CD8-positive, alpha-beta memory T cell (primary cell): ENCODE measurements around the gene SREBF1. TPM values are rescaled to one million over a fixed set of nuclear protein-coding genes. Genes with fewer than 3 reads are reported as not detected.

ENCODE experiments used
- CTCF ChIA-PET: fragments of 350-600 bp; sonication (Branson Sonifier 250); formaldehyde crosslinking; loops from one replicate; lab custom pipeline; 2021; ENCODE audit warnings: antibody characterized with exemption; lab: Charles Lee
- POLR2A ChIA-PET: fragments of 350-600 bp; sonication (Branson Sonifier 250); formaldehyde crosslinking; loops from one replicate; lab custom pipeline; 2021; ENCODE audit warnings: antibody characterized with exemption; lab: Charles Lee
- DNase-seq, 5 donors: peaks; one replicate each; pipeline versions ENCODE4 v3.0.0 to v3.0.0-alpha.2; 2020 to 2022; ENCODE audit warnings: mixed read lengths in 1 of 5
- H3K27ac ChIP-seq: one replicate; pipeline ENCODE4 v1.7.0; 2013; ENCODE audit warnings: low read depth, mild to moderate bottlenecking, low read length, moderate library complexity
- H3K27me3 ChIP-seq: 2 replicates; pipeline ENCODE4 v1.7.0; 2013; ENCODE audit warnings: low read length, mild to moderate bottlenecking; ENCODE audit not compliant: insufficient read depth, poor library complexity, severe bottlenecking
- H3K36me3 ChIP-seq: 2 replicates; pipeline ENCODE4 v1.7.0; 2013; ENCODE audit warnings: mild to moderate bottlenecking, low read length, moderate library complexity; ENCODE audit not compliant: insufficient read depth
- H3K4me1 ChIP-seq: 2 replicates; pipeline ENCODE4 v1.7.0; 2013; ENCODE audit warnings: mild to moderate bottlenecking, low read length, moderate library complexity; ENCODE audit not compliant: insufficient read depth
- H3K4me3 ChIP-seq: 2 replicates; pipeline ENCODE4 v1.7.0; 2013; ENCODE audit warnings: mild to moderate bottlenecking, low read length
- H3K9me3 ChIP-seq: 2 replicates; pipeline ENCODE4 v1.7.0; 2013; ENCODE audit warnings: mild to moderate bottlenecking, low read length
- H3K27ac Mint-ChIP-seq, 8 donors: one replicate each; pipeline ENCODE4 v1.8.0; 2020 to 2021; ENCODE audit warnings: mixed read lengths in 8 of 8, mild to moderate bottlenecking in 6 of 8, inconsistent platforms in 3 of 8, moderate library complexity in 3 of 8
- H3K27me3 Mint-ChIP-seq, 2 donors: one replicate each; pipeline ENCODE4 v1.8.0; 2020 to 2021; ENCODE audit warnings: mixed read lengths in 2 of 2, mild to moderate bottlenecking in 1 of 2, moderate library complexity in 1 of 2
- H3K36me3 Mint-ChIP-seq, 3 donors: one replicate each; pipeline ENCODE4 v1.8.0; 2020 to 2021; ENCODE audit warnings: mixed read lengths in 3 of 3, inconsistent platforms in 1 of 3, mild to moderate bottlenecking in 1 of 3
- H3K4me1 Mint-ChIP-seq, 3 donors: one replicate each; pipeline ENCODE4 v1.8.0; 2020 to 2021; ENCODE audit warnings: mixed read lengths in 3 of 3, inconsistent platforms in 1 of 3, mild to moderate bottlenecking in 1 of 3
- H3K4me3 Mint-ChIP-seq, 7 donors: one replicate each; pipeline ENCODE4 v1.8.0; 2020 to 2021; ENCODE audit warnings: mixed read lengths in 7 of 7, mild to moderate bottlenecking in 6 of 7, moderate library complexity in 4 of 7, inconsistent platforms in 2 of 7
- H3K9me3 Mint-ChIP-seq, 5 donors: one replicate each; pipeline ENCODE4 v1.8.0; 2020 to 2022; ENCODE audit warnings: mixed read lengths in 5 of 5, mild to moderate bottlenecking in 3 of 5, moderate library complexity in 2 of 5, inconsistent platforms in 1 of 5
- polyA plus RNA-seq: library from polyadenylated mRNA; unstranded; fragments of 300-500 nt; fragmentation: Illumina TruSeq; gene quantifications from one replicate; pipeline ENCODE4 v1.2.3, GENCODE V29; 2021
- total RNA-seq, 2 experiments: library from RNA; stranded (reverse); gene quantifications; one replicate each; pipeline ENCODE4 v1.2.3, GENCODE V29; 2021

Gene SREBF1
- total and polyA plus RNA-seq, 3 experiments from 2014 or later: 16.4 to 29.6 (median 27.2) TPM

DNA sequence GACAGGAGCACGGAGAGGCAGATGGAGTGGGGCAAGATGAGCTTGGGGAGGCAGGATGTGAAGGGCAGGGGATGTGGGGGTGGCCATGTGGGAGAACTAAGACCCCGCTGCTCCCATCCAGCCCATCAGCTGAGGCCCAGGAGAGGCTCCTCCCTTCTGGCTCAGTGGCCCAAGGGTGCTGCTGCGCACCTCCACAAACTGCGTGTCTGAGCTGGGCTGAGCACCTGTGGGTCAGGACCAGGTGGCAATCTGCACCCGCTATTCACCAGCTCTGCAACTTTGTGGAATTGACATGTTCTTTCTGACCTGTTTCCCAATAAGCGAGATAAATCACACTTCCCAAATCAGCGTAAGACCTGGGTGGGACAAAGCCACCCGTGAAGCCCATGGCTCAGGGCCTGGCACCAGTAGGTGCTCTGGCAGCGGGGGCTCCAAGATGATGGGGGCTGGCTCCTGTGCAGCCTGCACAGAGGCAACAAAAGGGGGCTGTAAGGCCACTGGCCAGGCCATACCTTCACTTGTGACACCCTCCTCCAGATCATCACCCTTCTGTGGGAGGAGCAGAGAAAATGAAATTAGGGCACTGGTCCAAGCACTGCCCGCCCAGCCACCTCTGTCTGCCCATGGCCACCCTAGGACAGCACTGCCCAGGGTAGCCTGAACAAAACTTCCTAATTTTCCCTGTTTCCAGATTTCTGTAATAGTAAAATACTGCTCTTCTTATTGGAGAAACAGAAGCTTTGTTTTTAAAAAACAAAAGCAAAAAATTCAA is 11.7 kb upstream of the SREBF1 start:
- no peak for DNase-seq
- Histone ChIP-seq H3K4me3 (peak overlapping the region; percentile 17), H3K9me3 (no peaks in the 10 kb centered on the region), H3K36me3 (no peaks in the 10 kb centered on the region), H3K4me1 (peaks cover 51% of the 10 kb centered on the region), H3K27ac (peak overlapping the region; percentile 4), H3K27me3 (no peaks in the 10 kb centered on the region)
- peaks cover 44 to 63% (median 50%) of the 10 kb centered on the region in 3 donors for H3K4me1 Mint-ChIP-seq
- H3K4me3 Mint-ChIP-seq: peak overlapping the region; percentile 51 to 85 (median 77)
- no peaks in the 10 kb centered on the region for H3K9me3 Mint-ChIP-seq
- CTCF ChIA-PET: interaction anchor here (0.7 to 3.9 kb wide), 8 partner anchors 8 to 168 kb away, joined by 3 to 21 read pairs (median 6); partner anchors contain the start of gene SREBF1
- POLR2A ChIA-PET: interaction anchor here (1.4 to 2.2 kb wide), 3 partner anchors 8 to 12 kb away, joined by 4 to 23 read pairs (median 6); partner anchors contain the start of gene SREBF1
- H3K27me3 Mint-ChIP-seq: no peaks in the 10 kb centered on the region
- peak overlapping the region; percentile 91 to 99 (median 98) for H3K27ac Mint-ChIP-seq
- peaks cover 0 to 6% (median 4%) of the 10 kb centered on the region in 3 donors for H3K36me3 Mint-ChIP-seq

DNA sequence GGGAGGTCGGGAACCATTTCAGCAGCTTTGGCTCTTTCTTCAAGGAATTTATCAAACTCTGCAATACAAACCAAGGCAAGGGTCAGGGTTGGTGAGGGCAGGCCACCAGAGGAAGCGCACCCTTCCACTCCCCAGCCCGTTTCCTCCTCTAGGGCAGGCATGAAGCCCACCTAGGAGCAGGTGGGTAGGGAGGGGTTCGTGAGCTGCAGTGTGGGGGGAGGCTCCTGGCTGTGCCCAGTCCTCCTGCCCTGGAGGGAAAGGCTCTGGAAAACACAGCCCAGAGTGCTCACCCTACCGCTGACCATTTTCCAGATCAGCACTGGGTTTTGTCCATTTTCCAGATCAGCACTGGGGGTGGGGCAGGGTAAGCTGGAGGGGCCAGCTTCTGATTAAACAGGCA is 10.9 kb upstream of the SREBF1 start:
- Histone ChIP-seq H3K36me3 (no peaks in the 10 kb centered on the region), H3K4me3 (no peak overlapping the region), H3K27ac (no peak overlapping the region), H3K27me3 (no peaks in the 10 kb centered on the region), H3K9me3 (no peaks in the 10 kb centered on the region), H3K4me1 (peaks cover 51% of the 10 kb centered on the region)
- H3K4me3 Mint-ChIP-seq: peak overlapping the region in 1 of 7 donors; percentile 34
- peaks cover 44 to 63% (median 50%) of the 10 kb centered on the region in 3 donors for H3K4me1 Mint-ChIP-seq
- POLR2A ChIA-PET: no interaction called here
- peaks cover 0 to 6% (median 4%) of the 10 kb centered on the region in 3 donors for H3K36me3 Mint-ChIP-seq
- no peaks in the 10 kb centered on the region for H3K9me3 Mint-ChIP-seq
- no peak for DNase-seq
- H3K27me3 Mint-ChIP-seq: no peaks in the 10 kb centered on the region
- CTCF ChIA-PET: interaction anchor here (1.1 to 3.9 kb wide), 2 partner anchors 12 to 36 kb away, joined by 3 to 21 read pairs; partner anchors contain the start of gene SREBF1
- H3K27ac Mint-ChIP-seq: peak overlapping the region in 3 of 8 donors; percentile 68 to 97 (median 93)

DNA sequence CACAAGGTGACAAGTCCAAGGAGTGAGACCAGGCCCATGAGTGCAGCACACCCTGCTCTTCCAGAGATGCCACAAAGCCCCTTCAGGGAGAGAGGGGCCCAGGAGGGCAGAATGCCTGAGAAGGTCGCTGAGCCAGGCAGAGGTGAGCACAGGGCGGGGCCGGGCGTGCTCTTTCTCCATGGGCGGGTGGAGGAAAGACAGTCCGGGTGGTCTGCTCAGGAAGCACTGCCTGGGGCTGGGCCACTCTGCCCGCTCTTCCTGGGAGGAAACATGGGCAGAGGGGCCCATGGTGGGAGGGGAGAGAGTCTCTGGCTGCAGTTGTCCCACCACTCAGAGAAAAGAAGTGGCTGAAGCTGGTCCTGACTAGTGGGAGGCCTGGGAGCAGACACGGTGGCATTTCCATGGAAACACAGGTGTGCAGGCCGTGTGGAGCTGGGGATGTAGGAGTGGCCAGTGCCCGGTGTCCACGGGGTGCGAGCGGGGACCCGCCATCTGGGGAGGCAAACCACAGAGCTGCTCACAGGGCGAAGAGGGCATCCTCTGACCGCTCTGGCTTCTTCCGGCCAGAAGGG is 10.4 kb upstream of the SREBF1 start:
- Histone ChIP-seq H3K27ac (no peak overlapping the region), H3K36me3 (no peaks in the 10 kb centered on the region), H3K9me3 (no peaks in the 10 kb centered on the region), H3K27me3 (no peaks in the 10 kb centered on the region), H3K4me3 (no peak overlapping the region), H3K4me1 (peaks cover 48% of the 10 kb centered on the region)
- peaks cover 43 to 62% (median 48%) of the 10 kb centered on the region in 3 donors for H3K4me1 Mint-ChIP-seq
- H3K36me3 Mint-ChIP-seq: peaks cover 0 to 4% (median 4%) of the 10 kb centered on the region in 3 donors
- H3K27ac Mint-ChIP-seq: peak overlapping the region in 3 of 8 donors; percentile 68 to 97 (median 71)
- no peaks in the 10 kb centered on the region for H3K9me3 Mint-ChIP-seq
- DNase-seq: no peak
- ChIA-PET CTCF (interaction anchor here (1.1 to 3.9 kb wide), 2 partner anchors 12 to 35 kb away, joined by 3 to 21 read pairs; partner anchors contain the start of gene SREBF1), POLR2A (no interaction called here)
- H3K4me3 Mint-ChIP-seq: peak overlapping the region in 2 of 7 donors; percentile 3 to 63
- no peaks in the 10 kb centered on the region for H3K27me3 Mint-ChIP-seq

DNA sequence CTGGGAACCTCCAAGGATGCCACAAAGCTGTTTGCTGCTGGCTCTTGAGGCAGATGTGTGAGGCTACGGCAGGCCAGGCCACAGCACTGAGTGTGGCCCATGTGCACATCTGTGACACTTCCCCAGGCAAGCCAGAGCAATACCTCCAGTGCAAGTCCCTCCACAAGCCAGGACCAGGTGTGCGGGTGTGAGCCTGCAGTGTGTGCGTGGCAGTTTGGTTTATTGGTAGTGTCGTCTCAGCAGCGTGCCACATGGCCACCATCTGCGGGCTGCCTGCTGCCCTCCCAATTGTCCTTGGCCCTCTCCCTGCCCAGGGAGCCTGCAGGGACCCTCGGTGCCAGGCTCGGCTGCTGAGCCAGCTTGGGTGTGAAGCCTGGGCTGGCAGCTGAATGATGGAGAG is 9.9 kb upstream of the SREBF1 start:
- H3K27me3 ChIP-seq: no peaks in the 10 kb centered on the region
- Mint-ChIP-seq H3K9me3 (no peaks in the 10 kb centered on the region), H3K4me3 (peak overlapping the region in 1 of 7 donors; percentile 3), H3K4me1 (peaks cover 38 to 56% (median 42%) of the 10 kb centered on the region in 3 donors), H3K27ac (peak overlapping the region in 2 of 8 donors; percentile 22 to 71), H3K27me3 (no peaks in the 10 kb centered on the region), H3K36me3 (peaks cover 0 to 2% (median 0%) of the 10 kb centered on the region in 3 donors)
- H3K4me3 ChIP-seq: no peak overlapping the region
- no peak overlapping the region for H3K27ac ChIP-seq
- no peak for DNase-seq
- H3K36me3 ChIP-seq: no peaks in the 10 kb centered on the region
- POLR2A ChIA-PET: no interaction called here
- CTCF ChIA-PET: interaction anchor here (1.6 kb wide), 1 partner anchor 34 kb away, joined by 6 read pairs; no protein-coding TSS in a partner anchor
- H3K9me3 ChIP-seq: no peaks in the 10 kb centered on the region
- peaks cover 43% of the 10 kb centered on the region for H3K4me1 ChIP-seq

DNA sequence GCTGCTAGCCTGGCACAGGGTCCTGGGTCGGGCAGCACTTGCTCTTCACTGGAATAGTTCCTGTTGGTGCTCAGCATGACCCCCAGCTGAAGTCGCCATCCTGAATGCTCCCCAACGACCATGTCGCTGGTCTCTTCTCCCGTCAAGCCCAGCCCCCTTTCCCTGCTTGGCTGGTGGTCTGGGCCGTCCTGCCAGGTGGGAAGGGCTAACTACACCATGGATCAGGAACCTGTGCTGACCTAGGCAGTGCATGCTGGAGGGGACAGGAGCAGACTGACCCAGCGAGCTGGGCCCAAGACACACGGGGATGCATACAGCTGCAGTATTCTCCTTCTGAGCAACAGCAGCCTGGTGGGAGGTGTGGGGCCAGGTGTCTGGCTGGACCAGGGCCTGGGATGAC is 9.2 kb upstream of the SREBF1 start:
- no peaks in the 10 kb centered on the region for H3K27me3 Mint-ChIP-seq
- H3K27ac ChIP-seq: no peak overlapping the region
- H3K36me3 ChIP-seq: no peaks in the 10 kb centered on the region
- peak overlapping the region in 1 of 8 donors; percentile 57 for H3K27ac Mint-ChIP-seq
- H3K4me3 Mint-ChIP-seq: no peak overlapping the region
- H3K4me1 ChIP-seq: peaks cover 39% of the 10 kb centered on the region
- H3K4me3 ChIP-seq: no peak overlapping the region
- no peaks in the 10 kb centered on the region for H3K27me3 ChIP-seq
- CTCF ChIA-PET: interaction anchor here (1.6 kb wide), 1 partner anchor 33 kb away, joined by 6 read pairs; no protein-coding TSS in a partner anchor
- H3K36me3 Mint-ChIP-seq: peaks cover 0 to 2% (median 0%) of the 10 kb centered on the region in 3 donors
- no peaks in the 10 kb centered on the region for H3K9me3 ChIP-seq
- no peaks in the 10 kb centered on the region for H3K9me3 Mint-ChIP-seq
- no peak for DNase-seq
- peaks cover 36 to 53% (median 39%) of the 10 kb centered on the region in 3 donors for H3K4me1 Mint-ChIP-seq
- POLR2A ChIA-PET: no interaction called here

DNA sequence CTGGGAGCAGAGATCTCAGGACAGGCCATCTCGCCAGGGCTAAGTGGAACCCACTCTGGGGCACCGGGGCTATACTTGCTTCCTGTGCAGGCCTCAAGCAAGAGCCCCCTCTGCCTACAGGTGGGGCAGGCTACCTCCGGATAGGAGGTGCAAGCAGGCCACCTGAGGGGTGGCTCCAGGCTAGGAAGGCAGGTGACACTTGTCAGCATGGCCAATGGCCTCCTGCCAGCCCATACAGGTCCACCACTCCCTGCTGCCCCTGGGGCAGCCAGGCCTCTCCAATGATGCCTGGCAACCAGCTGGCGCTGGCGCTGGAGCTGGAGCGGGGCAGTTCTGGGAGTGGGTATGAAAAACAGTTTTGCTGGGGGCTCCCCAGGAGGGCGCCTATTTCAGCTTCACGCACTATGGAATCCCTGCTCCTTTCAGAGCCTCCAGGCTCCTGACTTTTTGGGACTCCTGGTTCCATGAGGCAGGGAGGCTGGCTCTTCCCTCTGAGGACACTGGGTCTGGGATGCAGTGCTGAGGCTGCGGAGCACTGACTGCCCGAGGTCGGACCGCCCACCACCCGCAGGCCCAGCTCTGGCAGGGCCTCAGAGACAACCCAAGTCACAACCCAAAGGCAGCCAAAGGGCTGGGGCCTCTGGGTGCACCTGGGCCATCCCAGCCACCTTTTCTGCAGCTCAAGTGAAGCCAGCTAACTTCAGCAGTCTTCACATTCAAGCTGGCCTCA is 8.4 kb upstream of the SREBF1 start:
- no peak overlapping the region for H3K27ac Mint-ChIP-seq
- peaks cover 39% of the 10 kb centered on the region for H3K4me1 ChIP-seq
- peaks cover 0 to 2% (median 0%) of the 10 kb centered on the region in 3 donors for H3K36me3 Mint-ChIP-seq
- H3K36me3 ChIP-seq: no peaks in the 10 kb centered on the region
- no peak for DNase-seq
- no peak overlapping the region for H3K4me3 Mint-ChIP-seq
- no peaks in the 10 kb centered on the region for H3K27me3 Mint-ChIP-seq
- H3K9me3 ChIP-seq: no peaks in the 10 kb centered on the region
- ChIA-PET POLR2A (interaction anchor here (0.6 kb wide), 1 partner anchor 162 kb away, joined by 5 read pairs; no protein-coding TSS in a partner anchor), CTCF (interaction anchor here (1.6 kb wide), 1 partner anchor 32 kb away, joined by 6 read pairs; no protein-coding TSS in a partner anchor)
- H3K4me1 Mint-ChIP-seq: peaks cover 30 to 50% (median 34%) of the 10 kb centered on the region in 3 donors
- H3K27ac ChIP-seq: no peak overlapping the region
- no peaks in the 10 kb centered on the region for H3K9me3 Mint-ChIP-seq
- H3K4me3 ChIP-seq: no peak overlapping the region
- H3K27me3 ChIP-seq: no peaks in the 10 kb centered on the region

DNA sequence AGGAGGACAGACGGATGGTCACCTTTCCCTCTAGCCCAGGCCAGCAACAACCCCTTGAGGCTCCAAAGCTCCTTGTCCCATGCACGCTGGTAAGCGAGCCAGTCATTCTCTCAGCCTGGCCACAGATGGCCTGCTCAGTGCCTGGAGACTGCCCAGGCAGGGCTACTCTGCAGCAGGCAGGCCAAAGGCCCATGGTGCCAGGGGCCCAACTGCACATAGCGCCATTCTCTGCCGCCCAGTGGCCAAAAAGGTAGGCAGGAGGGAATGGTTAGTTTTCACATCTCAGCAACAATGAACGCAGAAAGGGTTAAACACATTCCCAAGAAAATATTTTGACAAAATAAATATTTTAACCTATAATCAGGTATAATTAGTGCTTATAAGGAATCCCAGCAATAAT is 7.7 kb upstream of the SREBF1 start:
- DNase-seq: no peak
- Mint-ChIP-seq H3K36me3 (peaks cover 0 to 2% (median 0%) of the 10 kb centered on the region in 3 donors), H3K4me3 (no peak overlapping the region), H3K27ac (no peak overlapping the region), H3K4me1 (peaks cover 27 to 47% (median 31%) of the 10 kb centered on the region in 3 donors), H3K9me3 (no peaks in the 10 kb centered on the region), H3K27me3 (no peaks in the 10 kb centered on the region)
- Histone ChIP-seq H3K27ac (no peak overlapping the region), H3K4me3 (no peak overlapping the region), H3K4me1 (peaks cover 37% of the 10 kb centered on the region), H3K27me3 (no peaks in the 10 kb centered on the region), H3K36me3 (no peaks in the 10 kb centered on the region), H3K9me3 (no peaks in the 10 kb centered on the region)
- POLR2A ChIA-PET: no interaction called here
- CTCF ChIA-PET: no interaction called here
